ENCODE data around the gene ADAMTS17. TPM values are rescaled to one million over a fixed set of nuclear protein-coding genes. Genes with fewer than 3 reads are reported as not detected.

ADAMTS17 gene
- total RNA-seq, 1 experiment from 2014 or later, result 4.2 TPM

DNA sequence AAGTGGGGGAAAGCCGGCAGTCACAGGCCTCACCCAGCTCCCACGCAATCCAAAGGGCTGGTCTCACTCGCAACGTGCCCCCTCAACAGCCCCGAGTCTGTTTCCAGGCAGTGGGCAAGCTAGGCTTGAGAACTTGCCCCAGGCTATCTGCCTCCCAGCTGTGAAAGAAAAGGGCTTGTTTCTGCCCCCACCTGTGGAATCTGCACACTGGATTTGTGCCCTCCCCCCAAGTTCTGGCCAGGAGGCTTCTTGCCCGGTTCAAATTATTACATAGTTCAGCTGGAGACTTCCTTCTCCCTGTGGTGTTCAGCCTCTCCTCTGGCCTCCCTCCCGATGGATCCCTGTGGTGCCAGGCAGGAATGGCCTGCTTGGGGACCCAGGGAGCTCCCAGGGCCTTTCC lies 324.6 kb downstream of the ADAMTS17 start:
- Histone ChIP-seq H3K4me3 (replicated peaks in 1 of 2; ENCODE audit: low read depth in 1 of 2, low read length in 2 of 2) (no peak overlapping the region), H3K9ac (ENCODE audit: low read length) (no peak overlapping the region), H3K4me1 (ENCODE audit: control insufficient read depth in 1 of 2, insufficient read depth in 2 of 2, low read length in 2 of 2) (peaks cover 3 to 13% of the 10 kb centered on the region in 2 experiments; a peak in 1 of 4 replicates), H3K9me3 (ENCODE audit: control insufficient read depth in 1 of 2, insufficient read depth in 1 of 2, low read depth in 1 of 2, low read length in 2 of 2) (no peaks in the 10 kb centered on the region), H4K20me1 (ENCODE audit: insufficient read depth) (no peaks in the 10 kb centered on the region), H3K27me3 (ENCODE audit: insufficient read depth, low read length) (0 out of 2 replicates have a peak, but pooled peaks cover under 1% of the 10 kb centered on the region), H2AFZ (ENCODE audit: low read depth, low read length, poor library complexity, severe bottlenecking) (no peak overlapping the region), H3K36me3 (ENCODE audit: control insufficient read depth in 1 of 2, insufficient read depth in 2 of 2, low read length in 2 of 2) (no peaks in the 10 kb centered on the region), H3K27ac (ENCODE audit: low read depth, low read length) (no peak overlapping the region), H3K79me2 (ENCODE audit: insufficient read depth, low read length) (no peaks in the 10 kb centered on the region), H3K4me2 (ENCODE audit: low read length) (peak overlapping the region; percentile 8; the same call in 1 of the 2 replicates), H3K9me2 (ENCODE audit: insufficient read depth) (no peaks in the 10 kb centered on the region)
- no peak for ATAC-seq
- RAD21 ChIA-PET (ENCODE audit: low non-redundant PET in 1 of 2, low total read pairs in 2 of 2, uncharacterized antibody in 2 of 2, unreplicated experiment in 2 of 2), result no interaction called here
- POLR2A ChIA-PET, result no interaction called here
- BruUV-seq (replicated peaks), result no TSS peak
- CTCF ChIA-PET, result no interaction called here
- TF ChIP-seq SRF (IDR thresholded peaks at IDR 0.05; ENCODE audit: low read depth), result no peak
- TF ChIP-seq CBX3 (IDR thresholded peaks at IDR 0.05; ENCODE audit: low read depth), result no peak
- no peak for DNase-seq (ENCODE audit: low read depth, low spot score)
- intact Hi-C loops (cut with micrococcal nuclease), result no loop called here

DNA sequence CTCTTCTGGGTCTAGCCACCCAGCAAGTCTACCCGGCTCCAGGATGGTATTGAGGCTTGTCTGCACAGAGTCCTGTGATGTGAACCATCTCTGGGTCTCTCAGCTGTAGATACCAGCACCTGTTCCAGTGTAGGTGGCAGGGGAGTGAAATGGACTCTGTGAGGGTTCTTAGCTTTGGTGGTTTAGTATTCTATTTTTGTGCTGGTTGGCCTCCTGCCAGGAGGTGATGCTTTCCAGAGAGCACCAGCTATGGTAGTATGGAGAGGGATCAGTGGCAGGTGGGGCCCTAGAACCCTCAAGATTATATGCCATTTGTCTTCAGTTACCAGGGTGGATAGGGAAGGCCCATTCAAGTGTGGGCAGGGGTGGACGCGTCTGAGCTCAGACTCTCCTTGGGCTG lies 325.1 kb downstream of the ADAMTS17 start:
- Histone ChIP-seq H3K79me2 (ENCODE audit: insufficient read depth, low read length) (no peaks in the 10 kb centered on the region), H3K9me3 (ENCODE audit: control insufficient read depth in 1 of 2, insufficient read depth in 1 of 2, low read depth in 1 of 2, low read length in 2 of 2) (no peaks in the 10 kb centered on the region), H2AFZ (ENCODE audit: low read depth, low read length, poor library complexity, severe bottlenecking) (no peak overlapping the region), H3K9me2 (ENCODE audit: insufficient read depth) (no peaks in the 10 kb centered on the region), H3K27ac (ENCODE audit: low read depth, low read length) (no peak overlapping the region), H3K4me3 (replicated peaks in 1 of 2; ENCODE audit: low read depth in 1 of 2, low read length in 2 of 2) (no peak overlapping the region), H3K27me3 (ENCODE audit: insufficient read depth, low read length) (peaks cover 5% of the 10 kb centered on the region; the same call in 1 of the 2 replicates), H3K4me1 (ENCODE audit: control insufficient read depth in 1 of 2, insufficient read depth in 2 of 2, low read length in 2 of 2) (peaks cover 3 to 13% of the 10 kb centered on the region in 2 experiments; a peak in 1 of 4 replicates), H3K9ac (ENCODE audit: low read length) (no peak overlapping the region), H3K36me3 (ENCODE audit: control insufficient read depth in 1 of 2, insufficient read depth in 2 of 2, low read length in 2 of 2) (no peaks in the 10 kb centered on the region), H3K4me2 (ENCODE audit: low read length) (no peak overlapping the region), H4K20me1 (ENCODE audit: insufficient read depth) (no peaks in the 10 kb centered on the region)
- intact Hi-C loops (cut with micrococcal nuclease), result no loop called here
- CTCF ChIA-PET, result no interaction called here
- POLR2A ChIA-PET, result no interaction called here
- BruUV-seq (replicated peaks), result no TSS peak
- ATAC-seq (no peak), DNase-seq (ENCODE audit: low read depth, low spot score) (no peak)
- RAD21 ChIA-PET (ENCODE audit: low non-redundant PET in 1 of 2, low total read pairs in 2 of 2, uncharacterized antibody in 2 of 2, unreplicated experiment in 2 of 2), result no interaction called here
- TF ChIP-seq POLR2AphosphoS5 (IDR thresholded peaks at IDR 0.05; ENCODE audit: low read depth, low read length) (no peak), YY1 (IDR thresholded peaks at IDR 0.05; ENCODE audit: extremely low read depth, insufficient replicate concordance, low read depth, low read length) (no peak), SIN3A (IDR thresholded peaks at IDR 0.05; ENCODE audit: low read depth) (no peak), TCF7L2 (IDR thresholded peaks at IDR 0.05; ENCODE audit: borderline replicate concordance, extremely low read depth, insufficient read depth, insufficient read length) (no peak), ZNF274 (IDR thresholded peaks at IDR 0.05; ENCODE audit: low read depth, low read length) (no peak), POLR2A (IDR thresholded peaks at IDR 0.05; ENCODE audit: borderline replicate concordance, extremely low read depth, insufficient read depth, insufficient read length) (no peak), EZH2 (IDR thresholded peaks at IDR 0.05) (no peak), EZH2phosphoT487 (IDR thresholded peaks at IDR 0.05; ENCODE audit: borderline replicate concordance) (no peak)
- TF ChIP-seq, protein P1, sequence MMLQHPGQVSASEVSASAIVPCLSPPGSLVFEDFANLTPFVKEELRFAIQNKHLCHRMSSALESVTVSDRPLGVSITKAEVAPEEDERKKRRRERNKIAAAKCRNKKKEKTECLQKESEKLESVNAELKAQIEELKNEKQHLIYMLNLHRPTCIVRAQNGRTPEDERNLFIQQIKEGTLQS (IDR thresholded peaks at IDR 0.05), result no peak
- TF ChIP-seq, protein P2, sequence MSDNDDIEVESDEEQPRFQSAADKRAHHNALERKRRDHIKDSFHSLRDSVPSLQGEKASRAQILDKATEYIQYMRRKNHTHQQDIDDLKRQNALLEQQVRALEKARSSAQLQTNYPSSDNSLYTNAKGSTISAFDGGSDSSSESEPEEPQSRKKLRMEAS (IDR thresholded peaks at IDR 0.05), result no peak
- TF ChIP-seq, protein P3, sequence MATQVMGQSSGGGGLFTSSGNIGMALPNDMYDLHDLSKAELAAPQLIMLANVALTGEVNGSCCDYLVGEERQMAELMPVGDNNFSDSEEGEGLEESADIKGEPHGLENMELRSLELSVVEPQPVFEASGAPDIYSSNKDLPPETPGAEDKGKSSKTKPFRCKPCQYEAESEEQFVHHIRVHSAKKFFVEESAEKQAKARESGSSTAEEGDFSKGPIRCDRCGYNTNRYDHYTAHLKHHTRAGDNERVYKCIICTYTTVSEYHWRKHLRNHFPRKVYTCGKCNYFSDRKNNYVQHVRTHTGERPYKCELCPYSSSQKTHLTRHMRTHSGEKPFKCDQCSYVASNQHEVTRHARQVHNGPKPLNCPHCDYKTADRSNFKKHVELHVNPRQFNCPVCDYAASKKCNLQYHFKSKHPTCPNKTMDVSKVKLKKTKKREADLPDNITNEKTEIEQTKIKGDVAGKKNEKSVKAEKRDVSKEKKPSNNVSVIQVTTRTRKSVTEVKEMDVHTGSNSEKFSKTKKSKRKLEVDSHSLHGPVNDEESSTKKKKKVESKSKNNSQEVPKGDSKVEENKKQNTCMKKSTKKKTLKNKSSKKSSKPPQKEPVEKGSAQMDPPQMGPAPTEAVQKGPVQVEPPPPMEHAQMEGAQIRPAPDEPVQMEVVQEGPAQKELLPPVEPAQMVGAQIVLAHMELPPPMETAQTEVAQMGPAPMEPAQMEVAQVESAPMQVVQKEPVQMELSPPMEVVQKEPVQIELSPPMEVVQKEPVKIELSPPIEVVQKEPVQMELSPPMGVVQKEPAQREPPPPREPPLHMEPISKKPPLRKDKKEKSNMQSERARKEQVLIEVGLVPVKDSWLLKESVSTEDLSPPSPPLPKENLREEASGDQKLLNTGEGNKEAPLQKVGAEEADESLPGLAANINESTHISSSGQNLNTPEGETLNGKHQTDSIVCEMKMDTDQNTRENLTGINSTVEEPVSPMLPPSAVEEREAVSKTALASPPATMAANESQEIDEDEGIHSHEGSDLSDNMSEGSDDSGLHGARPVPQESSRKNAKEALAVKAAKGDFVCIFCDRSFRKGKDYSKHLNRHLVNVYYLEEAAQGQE (IDR thresholded peaks at IDR 0.05; ENCODE audit: low read depth), result no peak
- TF ChIP-seq, protein P4, sequence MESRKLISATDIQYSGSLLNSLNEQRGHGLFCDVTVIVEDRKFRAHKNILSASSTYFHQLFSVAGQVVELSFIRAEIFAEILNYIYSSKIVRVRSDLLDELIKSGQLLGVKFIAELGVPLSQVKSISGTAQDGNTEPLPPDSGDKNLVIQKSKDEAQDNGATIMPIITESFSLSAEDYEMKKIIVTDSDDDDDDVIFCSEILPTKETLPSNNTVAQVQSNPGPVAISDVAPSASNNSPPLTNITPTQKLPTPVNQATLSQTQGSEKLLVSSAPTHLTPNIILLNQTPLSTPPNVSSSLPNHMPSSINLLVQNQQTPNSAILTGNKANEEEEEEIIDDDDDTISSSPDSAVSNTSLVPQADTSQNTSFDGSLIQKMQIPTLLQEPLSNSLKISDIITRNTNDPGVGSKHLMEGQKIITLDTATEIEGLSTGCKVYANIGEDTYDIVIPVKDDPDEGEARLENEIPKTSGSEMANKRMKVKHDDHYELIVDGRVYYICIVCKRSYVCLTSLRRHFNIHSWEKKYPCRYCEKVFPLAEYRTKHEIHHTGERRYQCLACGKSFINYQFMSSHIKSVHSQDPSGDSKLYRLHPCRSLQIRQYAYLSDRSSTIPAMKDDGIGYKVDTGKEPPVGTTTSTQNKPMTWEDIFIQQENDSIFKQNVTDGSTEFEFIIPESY (IDR thresholded peaks at IDR 0.05; ENCODE audit: extremely low read depth, insufficient replicate concordance, low read length), result no peak

All from HCT116 (cell line).